HL-60 (cell line): ENCODE data around the gene SLC1A5.
"Not testable (repeated sequence)": the region's sequence is repeated elsewhere in the genome, so short reads cannot be mapped to it uniquely, and the experiment has no call there.

ENCODE experiments used
- CTCF ChIP-seq: IDR thresholded peaks from one replicate; pipeline ENCODE4 v1.5.1; 2011; ENCODE audit warnings: low read length, control low read depth, inconsistent platforms; ENCODE audit not compliant: insufficient read depth
- GABPA ChIP-seq: IDR thresholded peaks from 2 replicates; pipeline ENCODE4 v1.6.1; 2012; ENCODE audit warnings: low read depth
- POLR2AphosphoS5 ChIP-seq: IDR thresholded peaks from 2 replicates; pipeline ENCODE4 v1.6.1; 2012; ENCODE audit warnings: low read depth

- not testable (repeated sequence) for TF ChIP-seq CTCF, POLR2AphosphoS5, GABPA
Observed at GRCh38 chr19:46822410-46822787, 34.0 kb upstream of the SLC1A5 start.
